ENCODE measurements around the gene C1GALT1.
"Not testable (repeated sequence)": the region's sequence is repeated elsewhere in the genome, so short reads cannot be mapped to it uniquely, and the experiment has no call there.

C1GALT1 gene

GRCh38 chr7:7237201-7237977 lies 55.0 kb downstream of the C1GALT1 start:
- Histone ChIP-seq H3K4me3 (ENCODE audit: low read depth in 1 of 2, low read length in 1 of 2) (no peak overlapping the region), H3K36me3 (peaks cover 43% of the 10 kb centered on the region), H3K27me3 (no peaks in the 10 kb centered on the region), H3K4me1 (ENCODE audit: control insufficient read depth in 1 of 2, insufficient read depth in 1 of 2, low read depth in 1 of 2, low read length in 1 of 2) (no peaks in the 10 kb centered on the region), H3K9me3 (no peaks in the 10 kb centered on the region), H3K27ac (no peak overlapping the region)
- TF ChIP-seq CTCF (IDR thresholded peaks at IDR 0.05): no peak

GRCh38 chr7:7237978-7238267 lies 55.6 kb downstream of the C1GALT1 start:
- Histone ChIP-seq H3K9me3 (no peaks in the 10 kb centered on the region), H3K36me3 (peaks cover 43% of the 10 kb centered on the region), H3K4me3 (ENCODE audit: low read depth in 1 of 2, low read length in 1 of 2) (no peak overlapping the region), H3K4me1 (ENCODE audit: control insufficient read depth in 1 of 2, insufficient read depth in 1 of 2, low read depth in 1 of 2, low read length in 1 of 2) (no peaks in the 10 kb centered on the region), H3K27me3 (no peaks in the 10 kb centered on the region), H3K27ac (no peak overlapping the region)
- TF ChIP-seq CTCF (IDR thresholded peaks at IDR 0.05): no peak

GRCh38 chr7:7239346-7239745 lies 57.0 kb downstream of the C1GALT1 start:
- H3K36me3 ChIP-seq: peaks cover 48% of the 10 kb centered on the region
- H3K27ac ChIP-seq: no peak overlapping the region
- no peaks in the 10 kb centered on the region for H3K9me3 ChIP-seq
- H3K27me3 ChIP-seq: no peaks in the 10 kb centered on the region
- no peak for TF ChIP-seq CTCF (IDR thresholded peaks at IDR 0.05)
- no peaks in the 10 kb centered on the region for H3K4me1 ChIP-seq (ENCODE audit: control insufficient read depth in 1 of 2, insufficient read depth in 1 of 2, low read depth in 1 of 2, low read length in 1 of 2)
- no peak overlapping the region for H3K4me3 ChIP-seq (ENCODE audit: low read depth in 1 of 2, low read length in 1 of 2)

GRCh38 chr7:7242899-7243298 lies 60.6 kb downstream of the C1GALT1 start:
- no peak for TF ChIP-seq CTCF (IDR thresholded peaks at IDR 0.05)
- Histone ChIP-seq H3K4me3 (ENCODE audit: low read depth in 1 of 2, low read length in 1 of 2) (no peak overlapping the region), H3K27me3 (no peaks in the 10 kb centered on the region), H3K9me3 (no peaks in the 10 kb centered on the region), H3K4me1 (ENCODE audit: control insufficient read depth in 1 of 2, insufficient read depth in 1 of 2, low read depth in 1 of 2, low read length in 1 of 2) (no peaks in the 10 kb centered on the region), H3K36me3 (peaks cover 44% of the 10 kb centered on the region), H3K27ac (no peak overlapping the region)

GRCh38 chr7:7245233-7245632 lies 62.9 kb downstream of the C1GALT1 start:
- not testable (repeated sequence) for H3K4me1 ChIP-seq (ENCODE audit: control insufficient read depth in 1 of 2, insufficient read depth in 1 of 2, low read depth in 1 of 2, low read length in 1 of 2); H3K27ac ChIP-seq; H3K9me3 ChIP-seq; H3K4me3 ChIP-seq (ENCODE audit: low read depth in 1 of 2, low read length in 1 of 2); H3K27me3 ChIP-seq
- H3K36me3 ChIP-seq: peaks cover 23% of the 10 kb centered on the region

GRCh38 chr7:7246223-7246622 lies 63.9 kb downstream of the C1GALT1 start:
- Histone ChIP-seq H3K27me3 (no peaks in the 10 kb centered on the region), H3K4me1 (ENCODE audit: control insufficient read depth in 1 of 2, insufficient read depth in 1 of 2, low read depth in 1 of 2, low read length in 1 of 2) (peaks cover 1 to 3% of the 10 kb centered on the region in 2 experiments), H3K36me3 (peaks cover 20% of the 10 kb centered on the region), H3K4me3 (ENCODE audit: low read depth in 1 of 2, low read length in 1 of 2) (no peak overlapping the region), H3K27ac (no peak overlapping the region), H3K9me3 (no peaks in the 10 kb centered on the region)
- no peak for TF ChIP-seq CTCF (IDR thresholded peaks at IDR 0.05)

All from neutrophil (primary cell).